Peyer's patch (tissue), 4 donors: Measurements from ENCODE around the gene MOK.

Experiments used
- POLR2A ChIP-seq, 2 donors: fragments of 450-650 bp; IDR thresholded peaks; one replicate each; pipeline ENCODE4 v1.5.1; 2017; ENCODE audit warnings: antibody characterized with exemption in 2 of 2, mild to moderate bottlenecking in 2 of 2, moderate library complexity in 2 of 2
- TF ChIP-seq, protein P1 (sequence below), 6 experiments: fragments of 450-650 bp in 4 of 6; fragments of 200-600 bp in 2 of 6; sonication (generic) in 1 of 6; IDR thresholded peaks; one replicate each; pipeline ENCODE4 v1.5.1; 2017 to 2019; ENCODE audit warnings: antibody characterized with exemption in 6 of 6, mild to moderate bottlenecking in 3 of 6, moderate library complexity in 1 of 6

DNA sequence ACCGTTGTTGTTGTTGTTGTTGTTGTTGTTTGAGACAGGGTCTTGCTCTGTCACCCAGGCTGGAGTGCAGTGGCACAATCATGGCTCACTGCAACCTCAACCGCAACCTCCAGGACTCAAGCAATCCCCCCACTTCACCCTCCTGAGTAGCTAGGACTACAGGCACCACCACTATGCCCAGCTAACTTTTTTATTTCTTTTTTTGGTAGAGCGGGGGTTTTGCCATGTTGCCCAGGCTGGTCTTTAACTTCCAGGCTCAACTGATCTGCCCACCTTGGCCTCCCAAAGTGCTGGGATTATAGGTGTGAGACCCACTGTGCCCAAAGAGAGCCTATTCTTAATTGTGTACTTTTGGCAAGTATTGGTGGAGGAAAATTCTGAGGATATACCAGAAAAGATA, 25.7 kb downstream of the MOK start:
- TF ChIP-seq, protein P1, sequence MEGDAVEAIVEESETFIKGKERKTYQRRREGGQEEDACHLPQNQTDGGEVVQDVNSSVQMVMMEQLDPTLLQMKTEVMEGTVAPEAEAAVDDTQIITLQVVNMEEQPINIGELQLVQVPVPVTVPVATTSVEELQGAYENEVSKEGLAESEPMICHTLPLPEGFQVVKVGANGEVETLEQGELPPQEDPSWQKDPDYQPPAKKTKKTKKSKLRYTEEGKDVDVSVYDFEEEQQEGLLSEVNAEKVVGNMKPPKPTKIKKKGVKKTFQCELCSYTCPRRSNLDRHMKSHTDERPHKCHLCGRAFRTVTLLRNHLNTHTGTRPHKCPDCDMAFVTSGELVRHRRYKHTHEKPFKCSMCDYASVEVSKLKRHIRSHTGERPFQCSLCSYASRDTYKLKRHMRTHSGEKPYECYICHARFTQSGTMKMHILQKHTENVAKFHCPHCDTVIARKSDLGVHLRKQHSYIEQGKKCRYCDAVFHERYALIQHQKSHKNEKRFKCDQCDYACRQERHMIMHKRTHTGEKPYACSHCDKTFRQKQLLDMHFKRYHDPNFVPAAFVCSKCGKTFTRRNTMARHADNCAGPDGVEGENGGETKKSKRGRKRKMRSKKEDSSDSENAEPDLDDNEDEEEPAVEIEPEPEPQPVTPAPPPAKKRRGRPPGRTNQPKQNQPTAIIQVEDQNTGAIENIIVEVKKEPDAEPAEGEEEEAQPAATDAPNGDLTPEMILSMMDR (IDR thresholded peaks at IDR 0.05), result no peak
- no peak for TF ChIP-seq POLR2A (IDR thresholded peaks at IDR 0.05)
